Hepatocyte (in vitro differentiated cells): ENCODE data around the gene SRPK2.

Experiments
- EZH2 ChIP-seq: fragments of 200-600 bp; sonication (generic); IDR thresholded peaks from 2 replicates; pipeline ENCODE4 v1.6.1; 2016; ENCODE audit warnings: antibody characterized with exemption, mild to moderate bottlenecking, borderline replicate concordance
- EZH2phosphoT487 ChIP-seq: fragments of 200-600 bp; sonication (generic); IDR thresholded peaks from one replicate; pipeline ENCODE4 v1.6.1; 2018; ENCODE audit warnings: antibody characterized with exemption, mild to moderate bottlenecking, low read depth, moderate library complexity; ENCODE audit not compliant: unreplicated experiment, severe bottlenecking
- TF ChIP-seq, protein P1 (sequence below): fragments of 200-600 bp; sonication (generic); IDR thresholded peaks from 2 replicates; pipeline ENCODE4 v1.5.1; 2016; ENCODE audit warnings: antibody characterized with exemption, mild to moderate bottlenecking; ENCODE audit not compliant: poor library complexity

DNA sequence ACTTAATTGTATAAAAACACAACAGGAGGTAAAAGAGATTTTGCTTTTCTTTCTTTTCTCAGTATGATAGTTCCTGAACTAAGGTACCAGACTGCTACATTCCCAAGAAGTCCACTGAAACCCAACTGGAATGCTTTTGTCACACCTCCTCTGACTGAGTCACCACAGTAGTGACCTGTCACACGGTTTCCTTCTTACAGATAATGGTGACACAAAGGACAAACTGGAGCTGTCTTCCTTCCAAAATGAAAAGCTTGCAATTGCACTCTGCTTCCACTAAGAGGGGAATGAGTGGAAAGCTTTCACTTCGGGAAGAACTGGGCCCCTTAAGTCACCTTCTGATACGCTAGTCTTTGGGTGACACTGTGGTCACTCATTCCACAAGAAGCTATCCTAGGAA lies 252.5 kb downstream of the SRPK2 start:
- TF ChIP-seq, protein P1, sequence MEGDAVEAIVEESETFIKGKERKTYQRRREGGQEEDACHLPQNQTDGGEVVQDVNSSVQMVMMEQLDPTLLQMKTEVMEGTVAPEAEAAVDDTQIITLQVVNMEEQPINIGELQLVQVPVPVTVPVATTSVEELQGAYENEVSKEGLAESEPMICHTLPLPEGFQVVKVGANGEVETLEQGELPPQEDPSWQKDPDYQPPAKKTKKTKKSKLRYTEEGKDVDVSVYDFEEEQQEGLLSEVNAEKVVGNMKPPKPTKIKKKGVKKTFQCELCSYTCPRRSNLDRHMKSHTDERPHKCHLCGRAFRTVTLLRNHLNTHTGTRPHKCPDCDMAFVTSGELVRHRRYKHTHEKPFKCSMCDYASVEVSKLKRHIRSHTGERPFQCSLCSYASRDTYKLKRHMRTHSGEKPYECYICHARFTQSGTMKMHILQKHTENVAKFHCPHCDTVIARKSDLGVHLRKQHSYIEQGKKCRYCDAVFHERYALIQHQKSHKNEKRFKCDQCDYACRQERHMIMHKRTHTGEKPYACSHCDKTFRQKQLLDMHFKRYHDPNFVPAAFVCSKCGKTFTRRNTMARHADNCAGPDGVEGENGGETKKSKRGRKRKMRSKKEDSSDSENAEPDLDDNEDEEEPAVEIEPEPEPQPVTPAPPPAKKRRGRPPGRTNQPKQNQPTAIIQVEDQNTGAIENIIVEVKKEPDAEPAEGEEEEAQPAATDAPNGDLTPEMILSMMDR: peak; percentile 2
- TF ChIP-seq EZH2phosphoT487 (no peak), EZH2 (no peak)
